Inflammatory macrophage treated with lipopolysaccharide for 4 hours (primary cell): ENCODE data around the gene KRTAP3-3.
"Not testable (repeated sequence)": the region's sequence is repeated elsewhere in the genome, so short reads cannot be mapped to it uniquely, and the experiment has no call there.

Experiments
- DNase-seq: peaks from one replicate; pipeline ENCODE4 v3.0.0-alpha.2; 2020

Gene KRTAP3-3

DNA sequence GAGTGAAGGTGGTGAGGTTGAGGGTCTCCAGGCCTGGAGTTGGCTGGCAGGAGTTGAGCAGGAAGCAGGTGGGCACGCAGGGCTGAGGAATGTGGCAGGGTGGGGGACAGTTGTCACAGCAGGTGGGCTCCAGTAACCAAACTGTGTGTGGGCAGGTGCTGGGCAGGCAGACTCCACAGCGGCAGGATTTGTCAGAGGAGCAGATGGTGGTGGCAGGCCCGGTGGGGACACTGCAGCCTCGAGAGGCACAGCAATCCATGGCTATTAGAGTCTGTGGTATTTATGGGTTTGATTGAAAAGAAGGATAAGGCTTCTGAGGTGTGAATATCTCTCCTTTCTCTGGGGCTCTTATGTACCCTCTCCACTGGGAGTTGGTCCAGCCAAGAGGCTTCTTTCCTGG, at the start of gene KRTAP3-3:
KRTAP3-3 (minus strand) TSS at position 326 of the 400 bp plus-strand sequence; CDS start at position 259, 67 bp downstream.
- DNase-seq = no peak

DNA sequence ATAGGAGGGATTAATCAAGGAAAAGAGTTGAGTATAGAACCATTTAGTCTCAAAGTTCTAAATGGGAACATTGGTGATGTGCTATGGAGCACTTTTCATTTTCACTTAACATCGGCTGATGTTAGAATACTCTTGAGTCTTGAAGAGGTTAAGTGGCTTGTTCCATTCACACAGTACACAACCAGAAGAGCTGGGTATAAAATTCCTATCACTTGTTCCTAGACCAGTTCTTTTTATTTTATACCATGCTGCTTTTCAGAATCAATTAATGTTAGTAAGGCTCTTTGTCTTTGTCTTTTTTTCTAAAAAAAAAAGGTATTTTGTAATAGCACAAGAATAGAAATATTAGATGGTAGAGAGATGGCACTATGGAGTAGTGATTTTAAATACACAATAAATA, 49.0 kb upstream of the KRTAP3-3 start:
- DNase-seq = no peak

GRCh38 chr17:41040783-41041571, 47.0 kb upstream of the KRTAP3-3 start, which contains the start of gene KRTAP1-1:
TSS of gene KRTAP1-1 (minus strand) at chr17:41041450. CDS start at chr17:41041397, 53 bp downstream.
- DNase-seq = not testable (repeated sequence)

- no peak for DNase-seq
Observed at GRCh38 chr17:41037853-41038350, 43.9 kb upstream of the KRTAP3-3 start.

DNA sequence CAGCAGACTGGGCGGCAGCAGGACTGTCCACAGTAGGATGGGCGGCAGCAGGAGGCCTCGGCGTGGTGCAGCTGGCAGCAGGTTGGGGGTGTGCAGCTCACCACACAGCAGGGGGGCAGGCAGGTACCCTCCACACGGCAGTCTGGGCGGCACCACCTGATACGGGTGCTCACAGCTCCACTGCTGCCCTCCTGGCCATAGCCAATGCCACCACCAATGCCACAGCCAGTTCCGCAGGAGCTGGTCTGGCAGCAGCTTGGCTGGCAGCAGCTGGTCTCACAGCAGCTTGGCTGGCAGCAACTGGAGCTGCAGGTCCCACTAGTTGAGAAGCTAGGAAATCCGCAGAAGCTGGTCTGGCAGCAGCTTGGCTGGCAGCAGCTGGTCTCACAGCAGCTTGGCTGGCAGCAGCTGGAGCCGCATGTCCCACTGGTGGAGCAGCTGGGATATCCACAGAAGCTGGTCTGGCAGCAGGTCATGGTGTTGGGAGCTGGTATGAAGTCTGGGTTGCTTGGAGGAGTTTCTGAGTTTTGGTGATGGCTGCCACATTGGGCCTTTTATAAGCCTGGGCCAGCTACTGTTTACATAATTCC, 40.5 kb upstream of the KRTAP3-3 start, which contains the start of gene KRTAP1-3:
KRTAP1-3 (minus strand) TSS at position 529 of the 590 bp plus-strand sequence; CDS start at position 476, 53 bp downstream.
- DNase-seq = not testable (repeated sequence)

DNA sequence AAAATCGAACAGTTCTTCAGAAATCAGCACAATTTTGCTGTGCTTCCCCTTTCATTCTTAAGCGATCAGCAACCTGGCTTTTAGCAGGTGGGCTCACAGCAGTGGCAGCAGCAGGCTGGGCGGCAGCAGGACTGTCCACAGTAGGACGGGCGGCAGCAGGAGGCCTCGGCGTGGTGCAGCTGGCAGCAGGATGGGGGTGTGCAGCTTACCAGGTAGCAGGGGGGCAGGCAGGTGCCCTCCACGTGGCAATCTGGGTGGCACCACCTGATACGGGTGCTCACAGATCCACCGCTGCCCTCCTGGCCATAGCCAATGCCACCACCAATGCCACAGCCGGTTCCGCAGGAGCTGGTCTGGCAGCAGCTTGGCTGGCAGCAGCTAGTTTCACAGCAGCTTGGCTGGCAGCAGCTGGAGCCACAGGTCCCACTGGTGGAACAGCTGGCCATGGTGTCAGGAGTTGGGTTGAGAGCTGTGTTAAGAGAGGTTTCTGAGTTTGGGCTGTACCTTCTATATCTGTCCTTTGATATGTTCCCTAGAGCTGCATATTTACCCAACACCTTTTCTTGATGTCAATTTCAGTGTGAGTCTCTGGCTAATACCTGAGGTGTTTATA, 35.8 kb upstream of the KRTAP3-3 start, which contains the start of gene KRTAP1-4:
KRTAP1-4 (minus strand) TSS at position 563 of the 613 bp plus-strand sequence; CDS start at position 446, 117 bp downstream.
- DNase-seq = no peak

GRCh38 chr17:41026715-41027471, 32.9 kb upstream of the KRTAP3-3 start, which contains the start of gene KRTAP1-5:
TSS of gene KRTAP1-5 (minus strand) at chr17:41027208. CDS start at chr17:41027155, 53 bp downstream.
- DNase-seq = no peak

DNA sequence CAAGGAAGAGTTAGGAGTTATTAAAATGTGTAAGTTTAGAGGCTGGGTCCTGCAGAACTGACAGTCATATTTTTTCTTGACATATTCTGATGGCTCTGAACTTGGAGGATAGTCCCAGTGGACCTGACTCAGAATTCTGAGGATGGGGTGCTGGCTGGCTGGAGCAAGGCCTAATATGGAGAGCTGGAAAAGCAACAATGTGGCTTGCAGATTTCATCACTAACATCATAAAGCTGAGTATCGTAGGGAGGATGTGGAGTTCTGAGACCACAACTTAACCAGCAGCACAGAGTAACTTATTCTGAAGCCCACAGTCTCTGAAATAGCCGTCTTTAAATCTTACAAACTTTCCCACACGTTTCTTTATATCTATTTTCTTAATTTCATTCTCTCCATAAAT, 30.7 kb upstream of the KRTAP3-3 start:
- no peak for DNase-seq

- no peak for DNase-seq
Observed at GRCh38 chr17:41020336-41020735, 26.4 kb upstream of the KRTAP3-3 start.

- DNase-seq = no peak
Observed at GRCh38 chr17:41019415-41019814, 25.5 kb upstream of the KRTAP3-3 start.

DNA sequence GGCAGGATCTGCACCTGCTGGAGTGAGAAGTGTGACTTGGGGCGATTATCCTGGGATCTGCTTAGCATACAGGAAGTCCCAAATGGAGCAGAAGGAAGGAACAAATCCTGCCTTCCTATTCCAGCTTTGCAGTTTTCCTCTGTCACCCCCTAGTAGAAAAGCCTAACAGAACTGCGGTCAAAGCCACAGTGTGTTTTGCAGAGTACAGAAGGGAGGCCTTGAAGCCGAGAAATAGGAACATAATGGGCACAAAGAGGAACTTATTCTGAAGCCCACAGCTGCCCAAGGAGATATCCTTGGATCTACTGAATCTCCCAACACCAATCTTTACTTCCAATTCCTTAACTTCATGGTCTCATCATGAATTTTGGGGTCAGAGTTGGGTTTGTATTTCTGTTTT, 24.6 kb upstream of the KRTAP3-3 start:
- no peak for DNase-seq

DNA sequence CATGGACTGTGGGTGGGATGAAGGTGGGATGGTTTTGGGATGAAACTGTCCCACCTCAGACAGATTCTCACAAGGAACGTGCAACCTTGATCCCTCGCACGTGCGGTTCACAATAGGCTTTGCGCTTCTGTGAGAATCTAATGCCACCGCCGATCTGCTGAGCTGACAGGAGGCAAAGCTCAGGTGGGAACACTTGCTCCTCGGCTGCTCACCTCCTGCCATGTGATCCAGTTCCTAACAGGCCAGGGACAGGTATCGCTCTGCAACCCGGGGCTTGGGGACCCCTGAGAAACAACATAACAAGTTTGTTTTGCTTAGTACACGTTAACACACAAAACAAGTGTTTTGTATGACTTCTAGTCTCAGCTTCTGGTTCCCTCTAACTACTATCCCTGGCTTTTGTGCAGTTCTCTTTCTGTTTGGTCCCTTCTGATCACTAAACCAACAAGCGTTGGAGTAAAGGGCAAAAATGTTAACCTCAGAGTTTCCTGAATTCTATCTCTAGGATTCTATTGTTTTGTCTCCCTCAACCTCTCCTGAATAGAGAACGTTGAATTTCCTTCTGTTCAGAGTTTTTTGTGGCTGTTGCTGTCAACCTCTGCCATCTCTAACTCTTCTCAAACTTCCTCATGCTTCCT, 22.7 kb upstream of the KRTAP3-3 start:
- DNase-seq = no peak

GRCh38 chr17:41015454-41015853, 21.5 kb upstream of the KRTAP3-3 start:
- DNase-seq = no peak

DNA sequence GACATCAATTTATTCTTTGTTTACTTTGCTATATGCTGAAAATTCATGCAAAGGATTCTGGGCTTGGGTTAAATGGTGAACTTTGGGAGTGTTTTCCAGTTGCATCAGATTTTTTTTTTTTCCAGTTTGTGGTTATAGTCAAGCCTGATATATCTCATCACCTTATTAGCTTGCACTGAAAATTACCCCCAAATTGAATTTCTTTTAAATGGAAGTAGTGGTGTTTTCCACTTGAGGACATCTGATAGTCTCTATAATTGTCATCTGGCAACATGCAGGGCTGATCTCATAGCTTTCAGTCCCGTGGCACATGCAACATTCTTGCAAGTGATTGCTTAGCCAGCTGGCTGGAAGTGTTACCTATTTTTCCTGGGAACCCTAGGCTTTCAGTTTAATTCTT, 19.6 kb upstream of the KRTAP3-3 start:
- DNase-seq = no peak

DNA sequence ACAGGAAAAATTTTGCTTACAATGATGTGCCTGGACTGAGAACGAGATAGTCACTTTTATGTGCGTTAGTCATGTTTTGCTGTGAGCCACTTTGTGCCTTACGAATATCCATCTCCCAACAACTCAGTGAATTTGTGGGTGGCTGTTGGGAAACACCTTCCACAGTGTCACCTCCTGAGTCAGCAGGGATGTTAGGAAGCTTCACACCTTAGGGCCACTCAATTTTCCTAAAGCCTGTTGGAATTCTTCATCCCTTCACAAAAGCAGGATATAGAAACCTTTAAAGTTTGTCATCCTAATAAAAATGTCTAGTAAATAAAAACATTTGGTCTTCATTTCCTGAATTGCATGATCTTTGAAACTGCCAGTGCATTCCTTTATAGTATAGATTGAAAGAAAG, 19.2 kb upstream of the KRTAP3-3 start:
- DNase-seq = no peak

DNA sequence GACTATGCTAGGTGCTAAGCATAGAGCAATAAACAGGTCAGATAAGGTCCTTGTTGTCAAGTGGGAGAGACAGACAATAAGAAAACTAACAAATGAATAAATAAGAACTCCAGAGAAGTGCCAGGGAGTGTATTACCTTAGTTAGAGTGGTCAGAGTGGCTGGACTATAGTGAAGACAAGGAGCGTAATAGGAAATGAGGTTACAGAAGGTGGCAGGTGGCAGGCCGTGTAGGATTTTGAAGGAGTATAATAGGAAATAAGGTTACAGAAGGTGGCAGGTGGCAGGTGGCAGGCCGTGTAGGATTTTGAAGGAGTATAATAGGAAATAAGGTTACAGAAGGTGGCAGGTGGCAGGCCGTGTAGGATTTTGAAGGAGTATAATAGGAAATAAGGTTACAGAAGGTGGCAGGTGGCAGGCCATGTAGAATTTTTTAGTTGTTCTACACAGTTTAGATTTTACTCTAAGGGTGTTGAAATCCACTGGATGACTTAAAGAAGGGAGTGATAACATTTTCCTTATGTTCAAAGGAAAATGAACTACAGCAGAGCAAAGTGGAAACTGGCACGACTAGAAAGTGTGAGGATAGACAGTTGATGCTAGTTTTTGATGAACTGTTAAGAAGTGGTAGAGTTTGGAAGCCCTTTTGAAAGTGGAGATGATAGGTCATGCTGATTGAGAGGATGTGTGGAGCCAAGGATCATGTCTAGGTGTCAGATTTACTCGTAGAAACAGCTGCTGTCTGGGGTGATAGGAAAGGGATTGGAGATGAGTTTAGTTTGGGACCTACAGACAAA, 18.6 kb upstream of the KRTAP3-3 start:
- DNase-seq = no peak

DNA sequence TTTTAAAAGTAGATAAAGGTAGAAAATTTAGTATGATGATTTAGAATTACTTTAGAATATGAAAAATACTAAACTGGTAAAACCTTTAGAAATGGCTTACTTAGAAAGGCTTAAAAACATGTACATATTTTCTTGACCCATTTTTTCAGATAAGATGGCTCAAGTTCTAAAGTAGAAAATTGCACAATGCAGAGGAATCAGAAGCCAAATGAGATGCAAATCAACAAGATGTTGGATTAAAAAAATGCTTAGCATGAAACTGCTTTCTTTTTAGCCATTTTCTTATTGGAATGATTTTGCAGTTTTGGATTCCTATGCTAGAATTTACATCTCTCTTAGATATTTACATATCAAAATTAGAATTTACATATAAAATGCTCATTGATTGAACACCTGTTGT, 16.5 kb upstream of the KRTAP3-3 start:
- no peak for DNase-seq

- no peak for DNase-seq
Observed at GRCh38 chr17:41009936-41010335, 16.0 kb upstream of the KRTAP3-3 start.

DNA sequence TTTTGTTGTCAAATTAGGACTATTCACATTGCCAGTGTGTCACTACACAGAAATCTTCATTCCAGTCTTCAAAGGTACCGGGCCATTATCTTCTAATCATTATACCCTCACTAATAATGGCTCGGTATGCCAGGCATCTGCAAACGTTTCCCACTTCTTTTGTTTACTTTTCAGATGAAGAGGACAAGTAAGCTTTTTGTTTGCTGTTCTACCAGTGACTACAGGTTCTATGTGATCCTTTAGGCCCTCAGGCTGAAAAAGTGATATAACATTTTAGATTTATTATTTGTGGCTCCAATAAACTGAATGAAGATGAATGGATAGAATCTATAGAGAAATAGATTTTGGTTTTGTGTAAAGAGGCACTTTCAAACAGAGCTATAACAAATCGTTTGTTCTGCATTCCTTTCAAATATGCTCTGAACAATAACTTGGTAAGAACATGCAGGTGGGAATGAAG, 15.4 kb upstream of the KRTAP3-3 start:
- no peak for DNase-seq

GRCh38 chr17:41008811-41009210, 14.8 kb upstream of the KRTAP3-3 start, which contains the start of gene KRTAP3-1:
TSS of gene KRTAP3-1 (minus strand) at chr17:41009128. CDS start at chr17:41009074, 54 bp downstream.
- no peak for DNase-seq

- no peak for DNase-seq
Observed at GRCh38 chr17:41004397-41004796, 10.4 kb upstream of the KRTAP3-3 start.
